AG04449 (cell line): ENCODE data around the gene MRPL28.
A peak's percentile ranks its signal among the peaks of the same experiment; 100 is the strongest.

Experiments
- CTCF ChIA-PET: fragments of 350-600 bp; formaldehyde crosslinking; extraction: SDS; loops from one replicate; lab custom pipeline; 2021; ENCODE audit warnings: antibody characterized with exemption; lab: Yijun Ruan, JAX
- POLR2A ChIA-PET: fragments of 400-600, 350-600 bp; formaldehyde crosslinking; extraction: SDS; loops from one replicate; lab custom pipeline; 2020; ENCODE audit warnings: antibody characterized with exemption, inconsistent platforms; lab: Yijun Ruan, JAX
- DNase-seq: peaks from one replicate; pipeline ENCODE4 v3.0.0-alpha.2; 2010; ENCODE audit warnings: low read depth, low spot score
- H3K4me3 ChIP-seq: 2 replicates; pipeline ENCODE4 v1.5.1; 2011; ENCODE audit warnings: low read depth, mild to moderate bottlenecking, control low read depth, low read length
- TF ChIP-seq, protein P1 (sequence below): IDR thresholded peaks from one replicate; pipeline ENCODE4 v1.5.1; 2011; ENCODE audit warnings: mild to moderate bottlenecking, moderate library complexity, low read length, control low read depth, inconsistent platforms; ENCODE audit not compliant: insufficient read depth; ENCODE audit errors: missing control alignments

MRPL28 gene

DNA sequence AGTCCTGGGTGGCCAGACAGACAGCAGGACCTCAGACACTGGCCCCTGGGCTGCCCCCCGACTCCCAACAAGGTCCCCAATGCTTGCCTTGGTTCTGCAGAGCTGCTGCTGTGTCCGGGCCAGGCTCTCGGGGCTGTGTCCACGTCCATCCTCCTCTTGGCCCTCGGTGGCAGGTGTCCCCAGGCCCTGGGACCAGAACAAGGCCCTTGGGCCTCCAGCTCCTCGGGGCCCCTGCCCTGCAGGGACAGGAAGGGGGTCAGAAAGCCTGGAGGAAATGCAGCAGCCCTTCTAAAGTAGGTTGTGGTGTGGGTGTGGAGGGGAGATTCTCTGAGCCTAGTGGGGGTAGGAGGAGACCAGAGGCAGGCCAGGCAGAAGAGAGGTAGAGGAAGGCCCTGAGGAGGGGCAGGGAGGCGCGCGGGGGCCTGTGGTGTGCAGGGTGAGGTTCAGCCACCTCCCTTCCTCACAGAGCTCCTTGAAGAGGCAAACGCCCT lies 15.3 kb downstream of the MRPL28 start:
- TF ChIP-seq, protein P1, sequence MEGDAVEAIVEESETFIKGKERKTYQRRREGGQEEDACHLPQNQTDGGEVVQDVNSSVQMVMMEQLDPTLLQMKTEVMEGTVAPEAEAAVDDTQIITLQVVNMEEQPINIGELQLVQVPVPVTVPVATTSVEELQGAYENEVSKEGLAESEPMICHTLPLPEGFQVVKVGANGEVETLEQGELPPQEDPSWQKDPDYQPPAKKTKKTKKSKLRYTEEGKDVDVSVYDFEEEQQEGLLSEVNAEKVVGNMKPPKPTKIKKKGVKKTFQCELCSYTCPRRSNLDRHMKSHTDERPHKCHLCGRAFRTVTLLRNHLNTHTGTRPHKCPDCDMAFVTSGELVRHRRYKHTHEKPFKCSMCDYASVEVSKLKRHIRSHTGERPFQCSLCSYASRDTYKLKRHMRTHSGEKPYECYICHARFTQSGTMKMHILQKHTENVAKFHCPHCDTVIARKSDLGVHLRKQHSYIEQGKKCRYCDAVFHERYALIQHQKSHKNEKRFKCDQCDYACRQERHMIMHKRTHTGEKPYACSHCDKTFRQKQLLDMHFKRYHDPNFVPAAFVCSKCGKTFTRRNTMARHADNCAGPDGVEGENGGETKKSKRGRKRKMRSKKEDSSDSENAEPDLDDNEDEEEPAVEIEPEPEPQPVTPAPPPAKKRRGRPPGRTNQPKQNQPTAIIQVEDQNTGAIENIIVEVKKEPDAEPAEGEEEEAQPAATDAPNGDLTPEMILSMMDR: no peak
- POLR2A ChIA-PET: no interaction called here
- CTCF ChIA-PET: interaction anchor here (0.7 to 1.9 kb wide), 5 partner anchors 7 to 258 kb away, joined by 3 to 8 read pairs (median 5); no protein-coding TSS in a partner anchor
- no peak overlapping the region for H3K4me3 ChIP-seq
- DNase-seq: no peak

DNA sequence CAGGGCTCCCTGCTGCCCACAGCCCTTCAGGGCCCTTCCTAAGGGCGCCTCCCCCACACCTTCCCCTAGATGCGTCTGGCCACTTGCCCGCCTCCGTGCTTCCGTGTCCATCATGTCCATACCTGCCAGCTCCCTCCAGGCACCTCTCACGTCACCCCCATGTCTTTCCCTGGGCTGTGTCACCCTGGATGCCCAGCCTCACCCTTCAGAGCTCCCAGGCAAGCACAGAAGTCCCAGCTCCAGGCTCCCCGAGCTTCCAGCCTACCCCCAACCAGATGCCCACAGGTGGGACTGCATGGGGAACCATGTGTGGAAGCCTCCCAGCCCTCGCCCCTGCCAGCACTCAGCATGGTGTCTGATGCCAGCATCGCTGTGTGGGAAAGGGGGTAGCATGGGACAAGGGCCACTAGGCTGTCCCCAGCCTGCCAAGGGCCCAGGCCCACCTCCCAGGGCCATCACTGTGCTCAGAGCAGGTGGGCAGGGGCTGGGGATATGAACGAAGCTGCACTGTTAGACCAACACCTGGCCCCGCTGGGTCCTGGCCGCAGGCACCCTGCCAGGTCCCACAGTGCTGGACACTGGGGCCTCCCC lies 16.0 kb downstream of the MRPL28 start:
- CTCF ChIA-PET: interaction anchor here (0.9 to 1.4 kb wide), 3 partner anchors 8 to 126 kb away, joined by 3 to 6 read pairs (median 3); partner anchors contain the start of gene LUC7L
- POLR2A ChIA-PET: no interaction called here
- no peak overlapping the region for H3K4me3 ChIP-seq
- no peak for DNase-seq
- TF ChIP-seq, protein P1: no peak

DNA sequence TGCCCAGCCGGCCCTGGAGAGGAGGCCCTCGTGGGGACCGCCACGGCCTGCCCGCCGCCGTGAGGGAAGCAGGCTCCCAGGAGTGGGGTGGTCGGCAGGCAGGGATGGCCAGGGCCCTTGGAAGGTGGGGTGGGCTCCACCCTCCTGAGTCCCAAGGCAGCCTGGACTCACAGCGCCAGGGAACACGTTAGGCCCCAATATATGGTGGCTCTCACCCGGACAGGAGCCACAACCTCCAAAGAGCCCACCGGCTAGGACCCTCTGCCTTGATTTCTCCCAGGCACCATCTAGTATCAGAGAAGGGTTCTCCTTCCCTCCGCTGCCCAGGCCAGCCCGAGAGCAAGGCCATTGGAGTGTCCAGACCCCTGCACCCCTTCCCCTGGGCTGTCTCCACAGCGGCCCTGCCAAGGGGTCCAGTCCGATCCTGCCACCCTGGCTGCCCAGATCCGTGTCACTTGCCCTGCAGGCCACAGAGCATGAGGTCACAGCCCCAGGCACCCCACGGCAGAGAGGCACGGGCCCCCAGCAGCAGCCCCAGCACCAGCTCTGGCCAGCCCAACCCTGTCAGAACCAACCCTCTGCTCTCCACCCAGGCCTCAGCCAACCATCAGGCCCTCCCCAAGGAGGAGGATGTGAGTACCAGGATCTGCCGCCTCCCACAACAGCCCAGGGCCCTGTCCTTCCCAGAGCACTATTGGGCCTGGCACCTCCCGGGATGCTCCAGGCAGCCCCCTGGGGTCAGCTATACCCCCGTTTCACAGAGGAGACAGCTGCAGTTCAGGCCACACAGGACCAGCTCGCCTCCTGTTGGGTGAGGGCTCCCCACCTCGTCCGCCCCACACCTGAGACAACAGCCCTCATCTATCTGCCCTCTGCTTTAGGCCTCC lies 16.7 kb downstream of the MRPL28 start:
- peak overlapping the region; percentile 37 for H3K4me3 ChIP-seq
- TF ChIP-seq, protein P1: no peak
- ChIA-PET POLR2A (no interaction called here), CTCF (interaction anchor here (0.6 to 1.4 kb wide), 5 partner anchors 9 to 125 kb away, joined by 3 to 6 read pairs (median 4); partner anchors contain the start of gene LUC7L)
- no peak for DNase-seq

DNA sequence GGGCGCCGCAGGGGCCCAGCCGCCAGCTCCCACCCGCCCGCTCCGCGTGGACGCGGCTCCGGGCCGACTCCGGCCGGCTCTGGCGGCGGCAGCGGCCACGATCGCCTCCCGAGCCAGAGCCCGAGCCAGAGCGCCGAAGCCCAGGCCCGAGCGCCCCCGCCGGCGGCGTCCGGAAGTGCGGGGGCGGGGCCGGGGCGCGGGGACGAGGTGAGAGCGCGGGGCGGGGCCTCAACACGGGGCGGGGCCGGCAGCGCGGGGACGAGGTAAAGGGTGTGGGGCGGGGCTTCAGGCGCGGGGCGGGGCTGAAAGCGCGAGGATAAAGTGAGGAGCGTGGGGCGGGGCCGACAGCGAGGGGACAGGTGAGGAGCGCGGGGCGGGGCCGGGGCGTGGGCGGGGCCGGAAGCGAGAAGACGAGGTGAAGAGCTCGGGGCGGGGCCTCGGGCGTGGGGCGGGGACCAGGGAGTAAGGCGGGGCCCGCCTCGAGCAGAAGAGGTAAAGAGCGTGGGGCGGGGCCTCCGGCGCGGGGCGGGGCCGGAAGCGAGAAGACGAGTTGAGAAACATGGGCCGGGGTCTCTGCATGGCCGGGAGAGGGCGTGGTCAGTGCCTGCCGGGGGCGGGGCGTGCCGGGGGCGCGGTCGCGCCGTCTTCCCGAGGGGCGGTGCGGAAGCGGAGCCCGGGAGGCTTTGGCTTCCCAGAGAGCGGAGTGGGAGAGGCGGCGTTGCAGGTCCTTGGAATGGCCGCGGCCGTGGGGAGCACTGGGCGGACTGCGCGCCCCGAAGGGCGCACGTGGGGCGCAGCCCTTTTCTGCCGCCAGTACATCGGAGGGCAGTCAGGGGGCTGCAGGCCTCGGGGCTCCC lies 17.6 kb downstream of the MRPL28 start, which contains the start of gene AXIN1:
TSS of gene AXIN1 (minus strand) at position 177 of the 857 bp plus-strand sequence. CDS start 5,698 bp downstream, outside the sequence.
- ChIA-PET CTCF (interaction anchor here (0.6 to 1.8 kb wide), 12 partner anchors 10 to 280 kb away, joined by 3 to 14 read pairs (median 3); partner anchors contain the start of genes LUC7L and RHBDF1), POLR2A (no interaction called here)
- peak within 1 kb of the TSS; percentile 73 for H3K4me3 ChIP-seq
- TF ChIP-seq, protein P1: peak; percentile 52
- DNase-seq: no peak

DNA sequence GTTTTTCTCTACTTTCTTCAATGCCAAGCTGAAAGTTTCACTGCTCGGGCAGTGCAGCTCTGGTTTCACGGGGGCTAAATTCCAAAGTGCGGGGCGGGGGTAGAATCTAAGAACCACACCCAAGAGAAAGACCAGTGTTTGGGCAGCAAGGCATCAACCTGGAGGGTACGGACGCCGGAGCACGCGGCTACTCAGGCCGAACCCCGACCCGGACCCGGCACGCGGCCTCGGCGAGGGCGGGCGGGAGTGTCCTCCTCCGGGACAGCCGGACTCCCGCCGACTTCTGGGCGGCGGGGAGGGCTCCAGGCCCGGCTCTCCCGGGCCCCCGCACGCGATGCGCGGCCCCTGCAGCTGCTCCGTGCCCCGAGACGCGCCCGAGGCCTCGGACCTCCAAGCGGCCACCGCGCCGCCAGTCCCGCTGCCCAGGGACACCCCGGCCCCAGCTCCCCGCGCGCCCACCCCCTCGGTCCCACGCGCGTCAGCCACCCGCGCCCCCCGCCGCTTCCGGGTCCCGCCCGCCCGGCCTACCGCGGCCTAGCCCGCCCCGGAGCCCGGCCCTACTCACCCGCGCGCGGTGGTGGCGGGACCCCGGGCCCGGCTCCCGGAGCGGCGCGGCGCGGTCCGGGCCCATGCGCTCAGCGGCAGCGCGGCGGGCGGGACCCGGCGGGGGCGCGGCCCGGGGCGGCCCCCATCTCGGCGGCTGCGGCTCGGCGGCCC lies 18.4 kb downstream of the MRPL28 start:
- ChIA-PET POLR2A (no interaction called here), CTCF (interaction anchor here (0.6 to 2.4 kb wide), 17 partner anchors 9 to 280 kb away, joined by 3 to 14 read pairs (median 3); partner anchors contain the start of genes LUC7L and RHBDF1)
- peak overlapping the region; percentile 73 for H3K4me3 ChIP-seq
- no peak for DNase-seq
- TF ChIP-seq, protein P1: no peak
